ENCODE measurements around the gene LARGE1.

LARGE1 gene

GRCh38 chr22:33605221-33605620, 315.1 kb downstream of the LARGE1 start:
- Histone ChIP-seq H3K4me3 (ENCODE audit: low read depth, low read length) (no peak overlapping the region), H3K27ac (ENCODE audit: low read depth, low read length) (no peak overlapping the region), H3K9me3 (ENCODE audit: control insufficient read depth, insufficient read depth, low read length) (no peaks in the 10 kb centered on the region), H3K4me1 (ENCODE audit: control insufficient read depth, insufficient read depth, low read length) (no peaks in the 10 kb centered on the region), H3K27me3 (ENCODE audit: control insufficient read depth, insufficient read depth, low read length) (no peaks in the 10 kb centered on the region), H3K9ac (ENCODE audit: low read depth, low read length) (no peak overlapping the region), H3K36me3 (ENCODE audit: control insufficient read depth, insufficient read depth, low read length) (0 out of 2 replicates have a peak, but pooled peaks cover 12% of the 10 kb centered on the region)

GRCh38 chr22:33601062-33601461, 319.2 kb downstream of the LARGE1 start:
- Histone ChIP-seq H3K27ac (ENCODE audit: low read depth, low read length) (no peak overlapping the region), H3K27me3 (ENCODE audit: control insufficient read depth, insufficient read depth, low read length) (peaks cover 15% of the 10 kb centered on the region), H3K4me3 (ENCODE audit: low read depth, low read length) (no peak overlapping the region), H3K9me3 (ENCODE audit: control insufficient read depth, insufficient read depth, low read length) (no peaks in the 10 kb centered on the region), H3K36me3 (ENCODE audit: control insufficient read depth, insufficient read depth, low read length) (0 out of 2 replicates have a peak, but pooled peaks cover 15% of the 10 kb centered on the region), H3K9ac (ENCODE audit: low read depth, low read length) (no peak overlapping the region), H3K4me1 (ENCODE audit: control insufficient read depth, insufficient read depth, low read length) (no peaks in the 10 kb centered on the region)

- Histone ChIP-seq H3K9me3 (ENCODE audit: control insufficient read depth, insufficient read depth, low read length) (no peaks in the 10 kb centered on the region), H3K27ac (ENCODE audit: low read depth, low read length) (no peak overlapping the region), H3K4me1 (ENCODE audit: control insufficient read depth, insufficient read depth, low read length) (no peaks in the 10 kb centered on the region), H3K4me3 (ENCODE audit: low read depth, low read length) (no peak overlapping the region), H3K27me3 (ENCODE audit: control insufficient read depth, insufficient read depth, low read length) (peaks cover 15% of the 10 kb centered on the region), H3K9ac (ENCODE audit: low read depth, low read length) (no peak overlapping the region), H3K36me3 (ENCODE audit: control insufficient read depth, insufficient read depth, low read length) (0 out of 2 replicates have a peak, but pooled peaks cover 15% of the 10 kb centered on the region)
These were observed 319.7 kb downstream of the LARGE1 start for GRCh38 chr22:33600595-33600994.

- Histone ChIP-seq H3K27ac (ENCODE audit: low read depth, low read length) (no peak overlapping the region), H3K4me3 (ENCODE audit: low read depth, low read length) (no peak overlapping the region), H3K9ac (ENCODE audit: low read depth, low read length) (no peak overlapping the region), H3K36me3 (ENCODE audit: control insufficient read depth, insufficient read depth, low read length) (0 out of 2 replicates have a peak, but pooled peaks cover 15% of the 10 kb centered on the region), H3K9me3 (ENCODE audit: control insufficient read depth, insufficient read depth, low read length) (no peaks in the 10 kb centered on the region), H3K27me3 (ENCODE audit: control insufficient read depth, insufficient read depth, low read length) (peaks cover 15% of the 10 kb centered on the region), H3K4me1 (ENCODE audit: control insufficient read depth, insufficient read depth, low read length) (no peaks in the 10 kb centered on the region)
These were observed 320.2 kb downstream of the LARGE1 start for GRCh38 chr22:33600113-33600512.

- Histone ChIP-seq H3K9ac (ENCODE audit: low read depth, low read length) (no peak overlapping the region), H3K27ac (ENCODE audit: low read depth, low read length) (no peak overlapping the region), H3K27me3 (ENCODE audit: control insufficient read depth, insufficient read depth, low read length) (peaks cover 15% of the 10 kb centered on the region), H3K9me3 (ENCODE audit: control insufficient read depth, insufficient read depth, low read length) (no peaks in the 10 kb centered on the region), H3K4me3 (ENCODE audit: low read depth, low read length) (no peak overlapping the region), H3K36me3 (ENCODE audit: control insufficient read depth, insufficient read depth, low read length) (0 out of 2 replicates have a peak, but pooled peaks cover 14% of the 10 kb centered on the region), H3K4me1 (ENCODE audit: control insufficient read depth, insufficient read depth, low read length) (no peaks in the 10 kb centered on the region)
These were observed 320.7 kb downstream of the LARGE1 start for GRCh38 chr22:33599596-33599995.

- Histone ChIP-seq H3K27me3 (ENCODE audit: control insufficient read depth, insufficient read depth, low read length) (peaks cover 15% of the 10 kb centered on the region), H3K9me3 (ENCODE audit: control insufficient read depth, insufficient read depth, low read length) (no peaks in the 10 kb centered on the region), H3K27ac (ENCODE audit: low read depth, low read length) (no peak overlapping the region), H3K4me3 (ENCODE audit: low read depth, low read length) (no peak overlapping the region), H3K4me1 (ENCODE audit: control insufficient read depth, insufficient read depth, low read length) (no peaks in the 10 kb centered on the region), H3K36me3 (ENCODE audit: control insufficient read depth, insufficient read depth, low read length) (0 out of 2 replicates have a peak, but pooled peaks cover 7% of the 10 kb centered on the region), H3K9ac (ENCODE audit: low read depth, low read length) (no peak overlapping the region)
These were observed 321.5 kb downstream of the LARGE1 start for GRCh38 chr22:33598821-33599220.

GRCh38 chr22:33597274-33597985, 322.8 kb downstream of the LARGE1 start:
- H3K27me3 ChIP-seq (ENCODE audit: control insufficient read depth, insufficient read depth, low read length): peaks cover 15% of the 10 kb centered on the region
- no peaks in the 10 kb centered on the region for H3K9me3 ChIP-seq (ENCODE audit: control insufficient read depth, insufficient read depth, low read length)
- H3K4me3 ChIP-seq (ENCODE audit: low read depth, low read length): no peak overlapping the region
- no peak overlapping the region for H3K9ac ChIP-seq (ENCODE audit: low read depth, low read length)
- H3K36me3 ChIP-seq (ENCODE audit: control insufficient read depth, insufficient read depth, low read length): 0 out of 2 replicates have a peak, but pooled peaks cover 7% of the 10 kb centered on the region
- H3K4me1 ChIP-seq (ENCODE audit: control insufficient read depth, insufficient read depth, low read length): no peaks in the 10 kb centered on the region
- H3K27ac ChIP-seq (ENCODE audit: low read depth, low read length): no peak overlapping the region

- peaks cover 15% of the 10 kb centered on the region for H3K27me3 ChIP-seq (ENCODE audit: control insufficient read depth, insufficient read depth, low read length)
- 0 out of 2 replicates have a peak, but pooled peaks cover under 1% of the 10 kb centered on the region for H3K36me3 ChIP-seq (ENCODE audit: control insufficient read depth, insufficient read depth, low read length)
These were observed 326.5 kb downstream of the LARGE1 start for GRCh38 chr22:33593818-33594217.

GRCh38 chr22:33591946-33592345, 328.3 kb downstream of the LARGE1 start:
- Histone ChIP-seq H3K27ac (ENCODE audit: low read depth, low read length) (no peak overlapping the region), H3K4me1 (ENCODE audit: control insufficient read depth, insufficient read depth, low read length) (no peaks in the 10 kb centered on the region), H3K27me3 (ENCODE audit: control insufficient read depth, insufficient read depth, low read length) (peaks cover 6% of the 10 kb centered on the region), H3K9me3 (ENCODE audit: control insufficient read depth, insufficient read depth, low read length) (no peaks in the 10 kb centered on the region), H3K36me3 (ENCODE audit: control insufficient read depth, insufficient read depth, low read length) (no peaks in the 10 kb centered on the region), H3K4me3 (ENCODE audit: low read depth, low read length) (no peak overlapping the region), H3K9ac (ENCODE audit: low read depth, low read length) (no peak overlapping the region)

More at GRCh38 chr22:33593818-33594217, 326.5 kb downstream of the LARGE1 start:
- no peak overlapping the region for H3K27ac ChIP-seq (ENCODE audit: low read depth, low read length)
- no peak overlapping the region for H3K9ac ChIP-seq (ENCODE audit: low read depth, low read length)
- no peaks in the 10 kb centered on the region for H3K4me1 ChIP-seq (ENCODE audit: control insufficient read depth, insufficient read depth, low read length)
- no peaks in the 10 kb centered on the region for H3K9me3 ChIP-seq (ENCODE audit: control insufficient read depth, insufficient read depth, low read length)
- H3K4me3 ChIP-seq (ENCODE audit: low read depth, low read length): no peak overlapping the region

GRCh38 chr22:33589297-33589696, 331.0 kb downstream of the LARGE1 start:
- Histone ChIP-seq H3K36me3 (ENCODE audit: control insufficient read depth, insufficient read depth, low read length) (no peaks in the 10 kb centered on the region), H3K4me3 (ENCODE audit: low read depth, low read length) (no peak overlapping the region), H3K4me1 (ENCODE audit: control insufficient read depth, insufficient read depth, low read length) (peaks cover 7% of the 10 kb centered on the region), H3K27ac (ENCODE audit: low read depth, low read length) (no peak overlapping the region), H3K27me3 (ENCODE audit: control insufficient read depth, insufficient read depth, low read length) (no peaks in the 10 kb centered on the region), H3K9me3 (ENCODE audit: control insufficient read depth, insufficient read depth, low read length) (no peaks in the 10 kb centered on the region), H3K9ac (ENCODE audit: low read depth, low read length) (no peak overlapping the region)

- Histone ChIP-seq H3K4me1 (ENCODE audit: control insufficient read depth, insufficient read depth, low read length) (peaks cover 7% of the 10 kb centered on the region), H3K27me3 (ENCODE audit: control insufficient read depth, insufficient read depth, low read length) (no peaks in the 10 kb centered on the region), H3K9ac (ENCODE audit: low read depth, low read length) (no peak overlapping the region), H3K4me3 (ENCODE audit: low read depth, low read length) (no peak overlapping the region), H3K9me3 (ENCODE audit: control insufficient read depth, insufficient read depth, low read length) (no peaks in the 10 kb centered on the region), H3K36me3 (ENCODE audit: control insufficient read depth, insufficient read depth, low read length) (no peaks in the 10 kb centered on the region), H3K27ac (ENCODE audit: low read depth, low read length) (no peak overlapping the region)
These were observed 331.4 kb downstream of the LARGE1 start for GRCh38 chr22:33588860-33589259.
